GM12878 (cell line): ENCODE measurements around the gene STK32B. TPM values are rescaled to one million over a fixed set of nuclear protein-coding genes. Genes with fewer than 3 reads are reported as not detected.

Experiments
- ATAC-seq: fragments of 200-7000 bp; cut with Tn5 transposase; 3 replicates; pipeline ENCODE4 v1.9.1; 2020; ENCODE audit warnings: mild to moderate bottlenecking, moderate library complexity
- BruUV-seq: library from RNA; stranded (reverse); fragments of 400-500 nt; replicated peaks from 2 replicates; lab custom pipeline; 2021; lab: Mats Ljungman, UMichigan
- CTCF ChIA-PET: fragments of 300-600 bp; sonication (Branson Sonifier 250); formaldehyde crosslinking; extraction: SDS; loops from one replicate; lab custom pipeline; 2021; ENCODE audit warnings: inconsistent platforms; lab: Yijun Ruan, JAX
- POLR2A ChIA-PET: fragments of 350-600 bp; formaldehyde crosslinking; extraction: SDS; loops from one replicate; lab custom pipeline; 2021; ENCODE audit warnings: inconsistent platforms; lab: Charles Lee
- RAD21 ChIA-PET: fragments of 300-600 bp; sonication (Branson Sonifier 250); formaldehyde crosslinking; loops from one replicate; lab custom pipeline; 2023; ENCODE audit warnings: antibody characterized with exemption; ENCODE audit not compliant: unreplicated experiment; lab: Charles Lee
- SMC1A ChIA-PET: fragments of 300-600 bp; sonication (Branson Sonifier 250); formaldehyde crosslinking; loops from one replicate; lab custom pipeline; 2023; ENCODE audit not compliant: unreplicated experiment, uncharacterized antibody; lab: Charles Lee
- DNase-seq: peaks from one replicate; pipeline ENCODE4 v3.0.0-alpha.2; 2011; ENCODE audit warnings: low read depth, low spot score
- FAIRE-seq: peaks from 3 replicates; lab custom pipeline; 2011; peaks lifted over from hg19 to GRCh38; lab: Jason Lieb, UNC
- H2AFZ ChIP-seq: 2 replicates; pipeline ENCODE4 v1.6.0; 2011; ENCODE audit warnings: low read depth, low read length, control low read depth; ENCODE audit not compliant: control insufficient read depth
- H3K27ac ChIP-seq: 2 replicates; pipeline ENCODE4 v1.5.1; 2011; ENCODE audit warnings: control low read depth; ENCODE audit not compliant: control insufficient read depth, insufficient read depth
- H3K27me3 ChIP-seq, 2 experiments: replicated peaks in 1 of 2; 2 replicates each; pipeline versions ENCODE4 v1.6.0 to v1.6.1; 2011; ENCODE audit warnings: low read length in 1 of 2; ENCODE audit not compliant: control insufficient read depth in 2 of 2, insufficient read depth in 2 of 2
- H3K36me3 ChIP-seq, 2 experiments: 2 replicates each; pipeline ENCODE4 v1.5.1; 2011; ENCODE audit warnings: low read length in 1 of 2; ENCODE audit not compliant: control insufficient read depth in 2 of 2, insufficient read depth in 2 of 2
- H3K4me1 ChIP-seq: 2 replicates; pipeline ENCODE4 v1.6.1; 2011; ENCODE audit warnings: mild to moderate bottlenecking, low read length, moderate library complexity, mixed read lengths; ENCODE audit not compliant: control insufficient read depth, insufficient read depth
- H3K4me2 ChIP-seq: 2 replicates; pipeline ENCODE4 v1.6.0; 2011; ENCODE audit warnings: control low read depth; ENCODE audit not compliant: control insufficient read depth, insufficient read depth
- H3K4me3 ChIP-seq: fragments of 200-600 bp; sonication (generic); 2 replicates; pipeline ENCODE4 v1.5.1; 2016
- H3K79me2 ChIP-seq: 2 replicates; pipeline ENCODE4 v1.6.0; 2011; ENCODE audit warnings: low read length; ENCODE audit not compliant: control insufficient read depth, insufficient read depth
- H3K9ac ChIP-seq: 2 replicates; pipeline ENCODE4 v1.8.0; 2011; ENCODE audit warnings: low read length, control low read depth, mixed read lengths; ENCODE audit not compliant: control insufficient read depth, insufficient read depth
- H3K9me3 ChIP-seq: replicated peaks from 3 replicates; pipeline ENCODE4 v1.5.1; 2011; ENCODE audit warnings: mild to moderate bottlenecking, low read length; ENCODE audit not compliant: control insufficient read depth, insufficient read depth
- H4K20me1 ChIP-seq: 2 replicates; pipeline ENCODE4 v1.6.0; 2011; ENCODE audit not compliant: control insufficient read depth, insufficient read depth
- ASH2L ChIP-seq: fragments of 300-600, 200-600 bp; sonication (generic); IDR thresholded peaks from 2 replicates; pipeline ENCODE4 v1.6.1; 2017; ENCODE audit warnings: low read depth, mild to moderate bottlenecking, borderline replicate concordance
- ATF7 ChIP-seq: fragments of 450-650 bp; IDR thresholded peaks from 2 replicates; pipeline ENCODE4 v1.6.1; 2016; ENCODE audit warnings: low read depth, mild to moderate bottlenecking
- BHLHE40 ChIP-seq, 2 experiments: fragments of 450-650 bp in 1 of 2; IDR thresholded peaks; 2 replicates each; pipeline ENCODE4 v1.6.1; 2011 to 2017; ENCODE audit warnings: low read depth in 2 of 2, borderline replicate concordance in 1 of 2, improper control_type of control experiment in 1 of 2, low read length in 1 of 2, mild to moderate bottlenecking in 1 of 2
- HDAC6 ChIP-seq: fragments of 200-600 bp; sonication (generic); IDR thresholded peaks from one replicate; pipeline ENCODE4 v1.8.0; 2017; ENCODE audit warnings: antibody characterized with exemption; ENCODE audit not compliant: unreplicated experiment
- MTA2 ChIP-seq: fragments of 450-650 bp; IDR thresholded peaks from 2 replicates; pipeline ENCODE4 v1.6.1; 2016; ENCODE audit warnings: low read depth, mild to moderate bottlenecking, moderate library complexity
- NFYB ChIP-seq: IDR thresholded peaks from 2 replicates; pipeline ENCODE4 v1.6.1; 2011; ENCODE audit warnings: low read depth, mild to moderate bottlenecking, low read length, improper control_type of control experiment, moderate library complexity; ENCODE audit not compliant: insufficient read depth
- NR2C1 ChIP-seq: fragments of 450-650 bp; IDR thresholded peaks from 2 replicates; pipeline ENCODE4 v1.6.1; 2017; ENCODE audit warnings: antibody characterized with exemption, mild to moderate bottlenecking, moderate library complexity
- NR2C2 ChIP-seq: IDR thresholded peaks from 2 replicates; pipeline ENCODE4 v1.6.1; 2011; ENCODE audit warnings: borderline replicate concordance, low read depth; ENCODE audit not compliant: control insufficient read depth, insufficient read length
- PBX3 ChIP-seq: IDR thresholded peaks from 2 replicates; pipeline ENCODE4 v1.6.1; 2011; ENCODE audit warnings: mild to moderate bottlenecking, low read depth, low read length, moderate library complexity; ENCODE audit not compliant: insufficient replicate concordance
- RBBP5 ChIP-seq: fragments of 200-600 bp; sonication (generic); conservative IDR thresholded peaks from 2 replicates; pipeline ENCODE4 v1.6.1; 2016
- RCOR1 ChIP-seq: conservative IDR thresholded peaks from 2 replicates; pipeline ENCODE4 v1.6.1; 2012; ENCODE audit warnings: low read depth, low read length, improper control_type of control experiment
- REST ChIP-seq: IDR thresholded peaks from 2 replicates; pipeline ENCODE4 v1.6.1; 2012; ENCODE audit warnings: mild to moderate bottlenecking, low read depth, low read length
- RUNX3 ChIP-seq: IDR thresholded peaks from 2 replicates; pipeline ENCODE4 v1.6.1; 2012; ENCODE audit warnings: low read length, inconsistent platforms
- SP1 ChIP-seq: IDR thresholded peaks from one replicate; pipeline ENCODE4 v1.6.1; 2011; ENCODE audit warnings: low read depth, low read length
- SREBF1 ChIP-seq: IDR thresholded peaks from 2 replicates; pipeline ENCODE4 v1.6.1; 2012; ENCODE audit warnings: mild to moderate bottlenecking, low read length
- SUPT20H ChIP-seq: IDR thresholded peaks from 2 replicates; pipeline ENCODE4 v1.6.1; 2011; ENCODE audit warnings: low read depth, mild to moderate bottlenecking, low read length, moderate library complexity, borderline replicate concordance; ENCODE audit not compliant: control insufficient read depth
- WGBS: methylation state at CpG from one replicate; pipeline ENCODE4 v1.1.6; 2016; ENCODE audit warnings: low lambda C conversion rate; ENCODE audit not compliant: insufficient replicate concordance, insufficient coverage; ENCODE audit errors: missing lambda C conversion rate; 5-methylcytosine and 5-hydroxymethylcytosine counted together
- in situ Hi-C: fragments of 300-500 bp; cut with MboI; formaldehyde crosslinking; loops from 9 replicates; pipeline ENCODE4 v1.14.3; 2018; ENCODE audit warnings: mixed read lengths
- intact Hi-C: fragments of 100-400 bp; cut with micrococcal nuclease; formaldehyde crosslinking; loops from one replicate; pipeline ENCODE4 v1.14.2; 2022; ENCODE audit not compliant: unreplicated experiment
- polyA plus RNA-seq, 11 experiments: library from polyadenylated mRNA; depleted of rRNA in 4 of 11; unstranded in 6 of 11; stranded (reverse) in 5 of 11; fragments of >200 nt; fragmentation: Nextera tagmentation in 4 of 11; fragmentation: Illumina TruSeq in 1 of 11; extraction: Ambion mirVana in 4 of 11; extraction: Trizol in 1 of 11; gene quantifications; 1 replicate in 1 of 11; 2 replicates in 10 of 11; pipeline versions ENCODE4 v1.2.1 to v1.2.3, GENCODE V29; 2011 to 2016; ENCODE audit warnings: inconsistent platforms in 2 of 11, missing spikeins in 2 of 11, low read depth in 1 of 11
- total RNA-seq, 4 experiments: library from RNA; depleted of rRNA in 3 of 4; stranded (reverse); fragments of >200 nt in 3 of 4; fragmentation: Illumina TruSeq in 1 of 4; extraction: Trizol in 1 of 4; gene quantifications; 2 replicates each; pipeline versions ENCODE4 v1.2.1 to v1.2.3, GENCODE V29; 2013 to 2021

STK32B gene
- total and polyA plus RNA-seq, 10 of the 15 experiments (the other 5 are each of a cell fraction or from before 2014, with no cell fraction given), result 0.04 to 0.12 (median 0.08) TPM; not detected in 7

GRCh38 chr4:5447755-5448154, 396.5 kb downstream of the STK32B start:
- Histone ChIP-seq H3K36me3 (no peaks in the 10 kb centered on the region), H3K4me3 (no peak overlapping the region), H3K9me3 (no peaks in the 10 kb centered on the region; the same call in 2 of the 3 replicates), H3K79me2 (no peaks in the 10 kb centered on the region), H3K27me3 (no peaks in the 10 kb centered on the region; a peak in 1 of 4 replicates), H2AFZ (no peak overlapping the region), H3K9ac (no peak overlapping the region), H3K4me1 (no peaks in the 10 kb centered on the region), H3K27ac (no peak overlapping the region), H4K20me1 (no peaks in the 10 kb centered on the region), H3K4me2 (no peak overlapping the region)
- no TSS peak for BruUV-seq
- ChIA-PET RAD21 (no interaction called here), SMC1A (no interaction called here), POLR2A (no interaction called here), CTCF (interaction anchor here (0.6 to 1.3 kb wide), 2 partner anchors 12 to 1704 kb away, joined by 3 read pairs; no protein-coding TSS in a partner anchor)
- ATAC-seq (no peak), FAIRE-seq (no peak), DNase-seq (no peak)
- 25% methylated on average over 3 of the region's 3 CpGs for WGBS
- TF ChIP-seq NR2C2, result no peak
- TF ChIP-seq ASH2L, result no peak
- TF ChIP-seq NR2C1, result no peak
- TF ChIP-seq SUPT20H, result no peak
- no peak for TF ChIP-seq PBX3
- TF ChIP-seq MTA2, result no peak
- no peak for TF ChIP-seq SREBF1
- no peak for TF ChIP-seq BHLHE40 (IDR thresholded peaks at IDR 0.05; ENCODE audit: borderline replicate concordance in 1 of 2, low read depth in 2 of 2, low read length in 1 of 2)
- TF ChIP-seq RBBP5, result no peak
- no peak for TF ChIP-seq RCOR1
- no peak for TF ChIP-seq HDAC6
- no peak for TF ChIP-seq RUNX3
- TF ChIP-seq SP1, result no peak
- TF ChIP-seq ATF7, result no peak
- no peak for TF ChIP-seq NFYB
- no peak for TF ChIP-seq REST
- intact Hi-C loops (no loop called here), in situ Hi-C loops (no loop called here)
